HG03432 (cell line): ENCODE measurements around the gene SPNS2.

Experiments used
- ATAC-seq: cut with Tn5 transposase; IDR thresholded peaks from one replicate; pipeline ENCODE4 v1.9.1; 2021; ENCODE audit warnings: mild to moderate bottlenecking, moderate library complexity; ENCODE audit not compliant: unreplicated experiment

The SPNS2 gene

DNA sequence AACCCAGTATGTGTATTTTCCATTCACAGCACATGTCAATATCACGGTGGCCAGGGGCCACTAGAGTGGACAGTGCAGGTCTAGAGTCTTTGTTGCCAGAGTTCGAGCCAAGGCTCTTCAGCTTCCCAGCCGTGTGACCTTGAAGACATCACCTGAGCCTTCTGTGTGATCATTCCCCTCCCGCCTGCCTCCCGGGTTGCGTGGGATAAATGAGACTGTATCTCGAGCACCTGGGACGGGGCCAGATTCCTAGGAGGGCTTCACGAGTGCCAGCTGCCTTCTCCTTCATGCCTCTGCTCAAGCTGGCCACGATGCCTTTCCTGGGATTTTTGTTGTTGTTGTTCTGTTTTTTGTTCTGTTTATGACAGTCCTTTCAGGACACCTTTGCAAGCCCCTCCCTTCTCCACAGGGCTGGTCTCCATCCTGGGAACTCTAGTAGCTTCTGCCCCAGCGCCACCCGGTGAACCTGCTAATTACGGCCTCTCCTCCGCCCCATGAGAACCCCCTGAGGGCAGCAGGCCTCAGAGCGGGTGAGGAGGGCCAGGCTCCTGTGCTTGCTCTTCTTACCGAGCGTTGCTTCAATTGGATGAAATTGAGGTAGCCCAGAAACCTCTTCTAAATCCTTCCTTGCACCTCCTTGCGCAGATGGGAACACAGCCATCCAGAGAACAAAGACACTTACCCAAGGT is 3.9 kb downstream of the SPNS2 start:
- no peak for ATAC-seq

DNA sequence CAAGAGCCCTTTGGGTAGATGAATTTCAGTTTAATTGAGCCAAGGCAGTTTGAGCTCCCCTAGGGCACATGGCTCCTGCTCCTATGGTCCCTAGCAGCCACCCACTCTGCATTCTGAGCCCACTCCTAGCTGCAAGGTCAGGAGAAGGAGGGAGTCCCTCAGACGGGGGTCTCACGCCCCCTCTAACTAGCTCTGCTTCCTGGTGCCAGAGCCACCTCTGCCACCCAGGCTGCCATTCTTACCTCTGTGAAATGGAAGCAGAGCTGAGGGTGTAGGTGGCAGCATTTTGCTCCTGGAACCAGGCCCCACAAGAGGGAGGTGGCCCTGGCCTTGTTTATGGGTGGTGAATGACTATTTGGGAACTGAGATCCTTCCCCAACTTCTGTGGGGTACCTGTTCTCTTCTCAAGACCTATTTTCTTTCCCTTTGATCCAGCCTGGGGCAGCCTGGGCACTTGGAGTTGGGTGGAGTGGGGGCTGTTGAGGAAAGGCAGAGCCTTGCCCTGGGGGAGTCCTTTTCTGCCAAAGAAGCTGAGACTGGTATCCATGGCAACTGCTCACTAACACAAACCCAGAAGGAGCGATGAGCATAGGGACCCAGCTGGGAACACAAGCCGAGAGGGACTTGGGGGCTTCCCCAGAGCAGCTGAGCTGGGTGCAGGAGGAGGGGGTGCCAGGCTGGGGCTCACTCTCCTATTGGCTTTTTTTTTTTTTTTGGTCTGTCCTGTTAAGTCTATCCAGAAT is 4.8 kb downstream of the SPNS2 start:
- ATAC-seq, result no peak

DNA sequence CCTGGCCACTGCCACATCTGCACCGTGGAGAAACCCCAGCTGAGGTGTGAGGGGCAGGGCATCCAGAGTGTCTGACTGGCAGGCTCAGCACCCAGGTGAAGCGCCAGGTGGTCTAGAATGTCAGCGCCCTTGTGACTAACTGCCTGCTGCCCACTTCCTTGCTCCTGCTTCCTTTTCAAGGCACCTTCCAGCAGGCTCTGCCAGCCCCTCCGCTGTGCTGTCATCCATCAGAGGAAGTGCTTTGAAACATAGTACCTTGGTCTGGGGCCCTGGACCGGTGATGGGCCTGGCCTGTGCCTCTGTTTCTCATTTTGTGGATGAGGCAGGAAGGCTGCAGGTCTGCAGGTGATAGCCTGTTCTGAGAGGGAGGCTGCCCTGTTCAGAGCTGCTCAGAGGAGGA is 5.5 kb downstream of the SPNS2 start:
- no peak for ATAC-seq

DNA sequence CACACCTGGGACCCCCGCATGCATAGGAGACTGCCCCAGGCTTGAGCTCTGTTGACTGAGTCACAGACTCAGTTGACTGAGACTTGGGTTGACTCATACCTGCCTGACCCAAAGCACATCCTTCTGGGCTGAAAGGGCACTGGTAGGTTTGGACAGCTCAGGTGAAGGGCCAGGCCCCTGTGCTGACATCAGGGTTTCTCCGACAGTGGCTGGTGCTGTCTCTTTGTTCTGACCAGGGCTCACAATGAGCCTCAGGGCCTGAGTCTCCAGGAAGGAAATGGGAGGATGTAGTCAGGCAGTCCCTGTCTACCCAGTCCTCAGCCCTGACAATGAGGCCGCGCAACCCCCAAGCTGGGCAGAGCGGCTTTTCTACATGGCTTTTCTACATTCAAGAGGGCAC is 6.5 kb downstream of the SPNS2 start:
- no peak for ATAC-seq

DNA sequence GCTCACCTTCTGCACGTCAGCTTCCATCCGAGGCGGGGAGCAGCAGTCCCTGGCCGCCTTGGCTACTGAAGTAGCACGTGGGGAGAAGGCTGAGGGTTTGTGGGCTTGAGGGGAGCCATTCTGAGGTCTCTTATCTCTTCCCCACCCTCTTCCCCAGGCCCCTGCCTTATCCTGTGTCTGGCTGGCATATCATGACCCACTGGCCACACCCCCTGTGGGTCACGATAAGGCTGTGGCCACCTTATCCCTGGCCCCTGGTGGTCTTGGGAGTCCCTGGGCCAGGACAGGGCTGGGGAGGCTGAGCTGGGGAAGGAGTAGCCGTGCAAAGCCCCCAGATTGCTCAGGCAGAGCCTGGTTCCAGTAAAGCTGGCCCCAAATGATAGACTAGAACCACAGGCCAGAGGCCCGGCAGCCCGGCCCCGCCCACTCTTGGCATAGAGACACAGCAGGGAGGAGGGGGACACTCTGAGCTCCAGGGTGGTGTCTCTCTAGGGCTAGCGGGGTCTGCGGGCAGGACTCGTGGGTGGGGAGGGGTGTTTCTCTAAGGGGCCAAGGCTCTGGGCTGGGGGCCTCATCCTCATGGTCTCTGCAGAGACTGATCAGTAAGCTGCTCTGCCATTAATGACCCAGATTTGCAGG is 7.6 kb downstream of the SPNS2 start:
- ATAC-seq, result no peak

DNA sequence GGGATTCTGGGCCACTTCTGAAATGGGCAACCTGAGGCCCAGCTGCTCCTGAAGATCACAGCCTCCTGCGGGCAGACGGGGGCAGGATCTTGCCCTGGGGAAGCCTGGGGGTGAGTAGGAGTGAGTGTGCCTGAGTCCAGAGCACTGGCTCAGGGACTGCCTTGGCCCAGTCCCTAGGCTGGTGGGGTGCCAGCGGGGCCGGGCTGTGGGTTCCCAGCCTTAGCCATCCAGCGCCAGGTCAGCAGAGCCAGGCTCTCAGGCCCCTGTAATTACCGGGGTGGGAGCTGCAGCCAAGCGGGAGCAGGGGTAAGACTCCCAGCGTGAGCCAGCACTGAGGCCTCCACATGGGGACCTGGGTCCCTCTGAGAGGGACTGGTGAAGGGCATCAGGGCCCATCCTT is 8.2 kb downstream of the SPNS2 start:
- ATAC-seq, result no peak

DNA sequence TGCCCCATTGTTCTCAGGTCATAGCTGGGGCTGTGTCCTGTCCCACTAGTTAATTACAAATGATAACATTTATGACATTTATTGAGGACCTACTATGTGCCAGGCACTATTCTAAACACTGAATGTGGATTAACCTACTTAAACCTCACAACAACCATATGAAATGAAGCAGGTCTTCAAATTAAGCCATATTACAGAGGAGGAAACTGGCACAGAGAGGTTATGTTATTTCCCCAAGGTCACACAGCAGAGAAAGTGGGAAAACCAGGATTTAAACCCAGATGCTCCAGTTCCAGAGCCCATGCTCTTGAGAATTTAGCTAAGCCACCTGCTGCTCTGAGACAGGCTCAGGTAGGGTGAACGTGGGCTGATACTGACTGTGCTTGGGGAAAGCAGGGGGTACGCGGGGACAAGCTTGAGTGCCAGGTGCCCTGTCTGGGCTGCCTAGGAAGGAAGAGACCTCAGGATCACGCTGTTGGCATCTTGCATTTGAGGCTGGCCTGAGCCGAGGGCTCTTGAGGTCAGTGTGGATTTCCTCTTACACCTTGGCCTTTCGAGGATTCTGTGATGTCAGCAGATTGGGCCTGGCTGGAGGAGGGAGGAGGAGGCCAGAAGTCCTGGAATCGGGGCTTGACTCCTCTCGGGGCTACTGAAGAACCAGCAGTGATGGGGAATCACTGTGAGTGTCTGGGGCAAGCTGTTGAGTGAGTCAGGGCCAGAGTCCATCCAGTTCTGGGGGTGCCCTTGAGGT is 8.9 kb downstream of the SPNS2 start:
- no peak for ATAC-seq

DNA sequence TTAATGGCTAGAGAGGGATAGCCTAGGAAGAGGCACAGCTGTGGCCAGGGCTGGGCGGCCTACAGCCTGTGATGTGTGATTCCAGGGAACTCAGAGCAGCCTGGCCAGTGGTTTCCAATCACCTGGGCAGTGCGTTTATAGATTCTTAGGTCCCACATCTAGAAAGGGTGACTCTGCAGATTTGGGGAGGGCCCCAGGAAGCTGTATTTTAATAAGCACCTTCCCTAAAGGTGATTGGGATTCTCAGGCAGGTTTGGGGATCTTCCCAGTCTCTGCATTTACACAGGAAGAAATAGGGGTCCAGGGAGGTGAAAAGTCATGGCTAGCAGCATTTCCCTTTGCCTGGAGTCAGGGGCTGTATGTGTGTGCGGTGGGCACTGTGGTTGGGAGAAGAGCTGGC is 9.5 kb downstream of the SPNS2 start:
- ATAC-seq, result no peak

DNA sequence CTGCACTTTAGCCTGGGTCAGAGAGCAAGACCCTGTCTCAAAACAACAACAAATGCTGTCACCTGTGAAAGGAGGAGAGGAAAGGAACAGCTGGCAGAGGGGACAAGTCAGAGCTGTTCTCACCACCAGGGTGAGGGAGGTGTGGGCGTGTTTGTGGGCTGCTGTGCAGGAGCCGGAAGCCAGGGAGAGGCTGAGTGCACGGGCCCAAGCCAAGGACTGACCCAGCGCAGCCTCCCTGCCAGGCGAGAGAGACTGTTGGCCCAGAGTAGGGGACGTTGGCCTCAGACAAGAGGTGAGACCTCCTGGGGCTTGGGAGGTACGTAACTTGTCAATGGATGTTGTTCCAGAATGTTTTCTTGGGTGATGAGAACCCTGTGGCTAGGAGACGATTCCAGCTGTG is 10.7 kb downstream of the SPNS2 start:
- ATAC-seq, result no peak

DNA sequence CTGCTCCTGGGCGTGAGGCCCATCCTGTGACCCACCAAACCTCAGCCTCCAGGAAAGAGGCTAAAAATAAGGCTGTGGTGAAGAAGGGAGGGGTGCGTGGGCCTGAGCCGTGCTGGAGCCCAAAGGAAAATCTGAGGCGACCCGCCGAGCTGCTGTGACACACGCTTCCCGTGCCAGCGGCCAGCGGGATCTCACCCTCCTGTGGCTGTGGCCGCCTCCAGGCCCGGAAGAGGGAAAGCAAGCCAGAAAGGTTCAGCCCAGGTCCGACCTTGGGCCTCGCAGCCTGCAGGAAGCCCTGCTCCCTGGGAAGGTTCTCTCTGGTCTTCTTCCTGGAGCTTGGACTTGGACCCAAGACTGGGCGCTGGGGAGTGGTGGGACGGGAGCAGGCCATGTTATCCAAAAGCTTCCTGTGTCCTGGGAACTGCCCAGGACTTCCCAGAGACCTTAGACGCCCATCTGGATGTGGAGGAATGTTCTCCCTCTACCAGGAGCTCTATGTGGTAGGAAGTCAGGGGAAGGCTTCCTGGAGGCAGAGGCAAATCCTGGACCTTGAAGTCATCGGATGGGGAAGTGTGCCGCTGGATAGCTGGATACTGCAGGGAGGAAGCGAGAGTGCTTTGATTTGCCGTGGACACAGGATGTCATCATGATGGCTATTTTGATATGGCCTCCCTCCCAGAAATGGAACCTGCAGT is 11.4 kb downstream of the SPNS2 start:
- no peak for ATAC-seq

DNA sequence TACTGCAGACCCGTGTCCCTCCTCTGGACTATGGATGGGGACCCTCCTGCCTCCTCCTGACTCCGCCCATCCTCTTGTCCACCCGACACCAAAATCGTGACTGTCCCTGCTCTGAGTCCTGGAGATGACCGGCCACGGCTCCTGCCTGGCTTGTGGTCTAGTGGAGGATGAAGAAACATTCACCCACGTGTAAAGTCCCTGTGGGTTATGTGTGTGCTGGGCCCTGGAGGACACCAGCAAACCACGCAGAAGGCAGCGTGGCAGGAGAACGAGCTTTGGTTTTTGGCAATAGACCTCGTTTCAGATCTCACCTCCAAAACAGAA is 11.9 kb downstream of the SPNS2 start:
- ATAC-seq, result no peak

DNA sequence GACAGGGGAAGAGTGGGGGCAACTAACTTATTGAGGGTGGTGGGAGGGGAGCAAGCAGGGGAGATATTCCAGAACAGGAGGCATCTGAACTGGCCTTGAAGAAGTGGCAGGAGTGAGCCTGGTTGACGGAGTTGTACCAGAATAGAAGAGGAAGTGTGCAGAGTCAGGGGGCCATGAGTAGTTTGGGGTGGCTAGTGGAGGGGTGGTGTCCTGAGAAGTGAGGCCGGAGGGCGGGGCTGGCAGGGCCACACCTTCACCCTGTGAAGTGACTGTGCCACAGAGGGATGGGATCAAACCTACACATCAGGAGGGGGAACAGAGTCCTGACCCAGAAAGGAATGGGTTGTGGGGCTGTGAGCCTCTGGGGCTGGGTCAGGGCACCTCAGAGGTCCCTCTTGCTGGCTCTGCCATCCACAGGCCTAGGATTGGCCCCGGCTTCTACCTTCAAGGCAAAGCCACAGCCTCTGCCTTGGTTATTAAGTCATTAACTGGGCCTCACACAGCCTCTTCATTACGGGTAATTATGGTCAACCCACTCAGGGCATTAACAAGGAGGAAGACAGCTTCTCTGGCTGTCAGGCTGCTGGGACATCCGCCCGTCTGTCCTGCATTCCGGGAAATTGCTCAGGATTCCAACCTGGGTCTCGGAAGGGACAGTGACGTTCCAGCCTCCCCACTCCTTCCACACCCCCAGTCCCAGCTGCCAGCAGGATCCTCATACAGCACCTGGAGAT is 12.7 kb downstream of the SPNS2 start:
- ATAC-seq, result no peak

DNA sequence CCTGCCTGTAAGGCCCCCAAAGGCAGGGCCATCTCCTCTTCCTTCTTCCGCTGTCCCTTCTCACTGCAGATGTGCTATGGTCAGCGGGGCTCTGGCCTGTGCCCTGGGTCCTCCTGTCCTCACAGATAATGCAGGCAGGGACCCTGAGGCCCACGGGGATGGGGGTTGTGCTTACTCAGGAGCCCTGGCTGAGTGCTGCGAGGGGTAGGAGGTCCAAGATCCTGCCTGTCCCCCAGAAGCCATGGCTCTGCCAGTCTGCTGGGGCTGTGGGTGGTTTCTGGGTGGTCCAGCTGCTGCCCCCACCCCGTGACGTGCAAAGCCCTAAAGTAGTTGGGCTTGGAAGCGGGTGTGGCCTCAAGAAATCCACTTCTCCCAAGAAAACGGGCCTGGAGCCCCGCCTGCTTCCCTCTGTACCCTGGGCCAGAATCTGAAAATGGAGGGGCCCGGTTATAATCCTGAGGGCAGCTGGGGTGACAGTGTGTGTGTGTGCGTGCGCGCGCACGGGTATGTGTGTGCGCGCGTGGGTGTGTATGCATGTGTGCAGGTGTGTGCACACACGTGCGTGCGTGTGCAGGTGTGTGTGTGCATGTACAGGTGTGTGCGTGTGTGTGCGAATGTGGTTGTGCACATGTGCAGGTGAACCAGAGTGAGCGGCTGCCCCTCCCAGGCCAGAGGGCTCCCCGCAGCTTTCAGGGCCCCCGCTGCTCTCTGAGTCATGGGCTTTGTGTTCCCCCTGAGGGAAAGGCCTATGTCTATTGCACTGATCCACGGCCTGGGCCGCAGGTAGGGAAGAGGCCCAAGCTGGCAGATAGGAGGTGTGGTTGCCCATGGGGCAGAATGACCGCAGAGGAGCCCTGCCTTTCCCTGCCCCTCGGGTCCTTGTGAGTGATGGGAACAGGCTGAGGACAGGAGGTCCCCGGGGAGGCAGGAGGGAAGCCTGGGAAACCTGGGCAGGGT is 13.8 kb downstream of the SPNS2 start:
- no peak for ATAC-seq

DNA sequence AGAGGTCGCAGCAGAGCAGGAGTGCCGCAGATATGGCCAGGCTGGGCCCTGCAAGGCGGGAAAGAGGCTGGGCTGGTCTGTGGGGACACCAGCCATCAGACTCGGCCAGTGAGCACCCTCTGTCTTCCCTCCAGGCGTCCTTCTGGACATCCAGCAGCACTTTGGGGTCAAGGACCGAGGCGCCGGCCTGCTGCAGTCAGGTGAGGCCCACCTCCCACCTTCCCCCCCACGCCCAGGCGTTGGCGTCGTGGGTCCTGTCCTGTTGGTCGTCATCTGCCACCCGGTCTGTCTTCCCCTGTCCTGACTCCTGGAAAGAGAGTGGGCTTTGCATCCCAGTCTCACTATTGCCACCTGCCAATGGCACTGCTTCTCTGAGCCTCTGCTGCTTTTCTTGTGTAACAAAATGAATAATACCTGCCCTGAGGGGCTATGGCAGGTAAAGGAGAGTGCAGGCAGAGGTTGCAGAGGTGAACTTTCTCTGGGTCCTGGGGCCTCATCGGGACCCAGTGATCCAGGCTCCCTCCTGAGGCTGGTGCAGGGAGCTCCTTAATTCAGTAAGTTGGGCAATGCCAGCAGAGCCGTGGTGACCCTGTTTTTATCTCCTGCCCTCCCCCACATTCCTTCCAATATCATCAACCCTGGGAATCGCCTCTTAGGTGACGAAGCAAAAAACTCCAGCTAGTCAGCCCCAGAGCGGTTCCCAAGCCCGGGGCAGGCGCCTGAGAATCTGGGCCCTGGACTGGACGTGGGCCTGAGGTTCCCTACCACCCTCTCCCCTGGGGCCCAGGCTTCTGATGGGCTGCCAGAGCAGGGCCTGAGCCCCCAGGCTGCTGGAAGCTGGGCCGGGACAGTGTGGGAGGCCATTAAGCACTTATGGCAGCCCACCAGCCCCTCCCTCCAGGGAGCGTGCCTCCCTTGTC is 14.7 kb downstream of the SPNS2 start:
- ATAC-seq, result no peak

DNA sequence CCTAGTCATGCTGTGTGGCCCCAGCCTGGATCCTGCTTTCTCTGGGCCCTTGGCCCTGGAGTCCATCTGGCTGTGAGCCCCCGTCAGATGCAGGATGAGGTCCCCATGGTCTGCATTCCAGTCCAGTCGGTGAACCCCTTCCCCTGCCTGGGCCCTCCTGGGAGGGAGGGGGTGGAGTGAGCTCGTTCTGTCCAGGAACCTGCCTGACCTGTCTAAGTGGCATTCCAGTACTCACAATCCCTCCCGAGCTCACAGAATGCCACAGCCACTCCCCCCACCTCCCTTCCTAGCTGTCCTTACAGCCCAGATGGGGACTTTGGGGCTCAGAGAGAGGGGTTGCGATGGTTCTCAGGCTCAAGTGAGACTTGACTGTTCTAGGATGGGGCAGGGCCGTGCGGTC is 15.5 kb downstream of the SPNS2 start:
- no peak for ATAC-seq

DNA sequence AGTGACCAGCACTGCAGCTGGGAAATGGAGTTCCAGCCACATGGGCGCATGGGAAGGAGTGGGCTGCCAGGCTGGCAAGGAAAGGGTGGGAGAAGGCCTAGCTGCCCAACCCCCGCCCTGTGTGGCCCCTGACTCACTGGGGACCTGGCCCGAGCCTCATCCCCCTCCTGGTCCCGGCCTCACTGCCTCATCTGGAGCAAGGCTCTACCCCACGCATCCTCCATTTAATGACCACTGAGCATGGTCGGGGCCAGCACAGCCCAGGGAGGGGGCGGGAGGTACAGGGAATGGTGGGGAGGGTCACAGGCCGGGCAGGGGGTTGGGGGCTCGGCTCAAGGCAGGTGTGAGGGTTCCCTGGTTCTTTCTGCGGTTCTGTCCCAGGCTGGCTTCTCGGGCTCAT is 16.1 kb downstream of the SPNS2 start:
- ATAC-seq, result no peak

DNA sequence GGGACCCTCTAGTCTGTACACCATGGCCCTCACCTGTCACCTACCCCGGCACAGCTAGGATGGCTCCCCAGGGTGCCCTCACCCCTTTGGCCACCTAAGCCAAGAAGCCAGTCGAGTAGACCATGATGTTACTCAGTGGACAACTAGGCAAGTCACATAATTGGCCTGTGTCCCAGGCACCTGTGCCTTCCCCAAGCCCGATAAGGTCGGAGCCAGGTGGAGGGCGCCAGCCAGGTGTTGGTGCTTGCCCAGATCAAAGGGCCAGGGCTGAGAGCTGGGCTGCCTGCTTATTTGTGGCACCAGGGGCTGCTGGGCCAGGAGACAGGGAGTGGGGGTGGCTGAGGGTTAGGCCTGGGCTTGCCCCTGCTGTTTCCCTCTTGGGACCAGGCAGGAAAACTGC is 16.8 kb downstream of the SPNS2 start:
- ATAC-seq, result no peak

DNA sequence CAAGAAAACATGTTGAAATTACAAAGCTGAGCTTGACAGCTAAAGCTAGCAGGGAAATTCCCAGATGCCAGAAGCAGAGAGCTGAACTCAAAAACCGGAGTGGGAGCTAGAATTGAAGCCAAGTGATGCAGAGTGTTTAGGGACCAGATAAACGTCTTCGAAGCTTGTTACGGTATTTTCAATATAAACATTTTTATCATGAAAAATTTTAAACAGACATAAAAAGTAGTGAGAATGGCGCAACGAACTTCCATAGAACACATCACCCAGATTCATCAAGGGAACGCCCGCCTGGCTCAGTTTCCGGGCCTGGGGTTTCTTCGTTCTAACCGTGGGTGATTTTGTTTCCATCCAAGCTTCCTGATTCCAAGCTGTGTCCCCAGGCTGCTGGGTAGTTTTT is 18.1 kb downstream of the SPNS2 start:
- ATAC-seq, result no peak
